ENCODE results near the gene CEP290.
"Not testable (repeated sequence)": the region's sequence is repeated elsewhere in the genome, so short reads cannot be mapped to it uniquely, and the experiment has no call there.

CEP290 gene

DNA sequence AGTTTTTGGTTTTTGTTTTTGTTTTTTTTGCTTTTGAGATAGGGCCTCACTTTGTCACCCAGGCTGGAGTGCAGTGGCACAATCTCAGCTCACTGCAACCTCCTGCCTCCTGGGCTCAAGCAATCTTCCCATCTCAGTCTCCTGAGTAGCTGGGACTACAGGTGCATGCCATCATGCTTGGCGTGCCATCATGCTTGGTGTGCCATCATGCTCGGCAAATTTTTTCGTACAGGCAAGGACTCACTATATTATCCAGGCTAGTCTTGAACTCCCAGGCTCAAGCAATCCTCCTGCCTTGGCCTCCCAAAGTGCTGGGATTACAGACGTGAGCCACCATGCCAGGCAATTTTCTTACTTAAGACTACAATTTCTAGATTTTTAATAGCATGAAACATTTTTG lies 2.2 kb downstream of the CEP290 start:
- not testable (repeated sequence) for DNase-seq

DNA sequence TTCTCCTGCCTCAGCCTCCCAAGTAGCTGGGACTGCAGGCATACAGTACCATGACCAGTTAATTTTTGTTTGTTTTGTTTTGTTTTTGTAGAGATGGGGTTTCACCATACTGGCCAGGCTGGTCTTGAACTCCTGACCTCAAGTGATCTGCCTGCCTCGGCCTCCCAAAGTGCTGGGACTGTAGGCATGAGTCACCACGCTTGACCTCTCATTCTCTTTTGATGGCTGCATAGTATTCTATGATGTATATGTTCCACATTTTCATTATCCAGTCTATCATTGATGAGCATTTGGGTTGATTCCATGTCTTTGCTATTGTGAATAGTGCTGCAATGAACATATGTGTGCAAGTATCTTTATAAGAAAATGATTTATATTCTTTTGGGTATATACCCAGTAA lies 8.7 kb downstream of the CEP290 start:
- DNase-seq = not testable (repeated sequence)

DNA sequence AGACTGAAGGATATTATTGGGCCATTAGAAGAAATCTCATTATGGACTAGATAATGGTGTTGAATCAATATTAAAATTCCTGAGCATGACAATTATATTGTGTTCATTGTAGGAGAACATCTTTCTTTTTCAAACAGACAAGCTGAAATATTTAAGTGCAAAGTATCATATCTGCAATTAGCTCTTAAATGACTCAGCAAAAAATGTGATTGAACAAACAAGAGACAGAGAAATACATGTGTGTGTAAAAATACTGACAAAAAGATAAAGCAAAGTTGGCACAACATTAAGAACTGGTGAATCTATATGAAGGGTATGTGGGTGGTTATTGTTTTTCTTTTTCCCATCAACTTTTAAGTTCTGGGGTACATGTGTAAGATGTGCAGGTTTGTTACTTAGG lies 9.5 kb downstream of the CEP290 start:
- DNase-seq = no peak

DNA sequence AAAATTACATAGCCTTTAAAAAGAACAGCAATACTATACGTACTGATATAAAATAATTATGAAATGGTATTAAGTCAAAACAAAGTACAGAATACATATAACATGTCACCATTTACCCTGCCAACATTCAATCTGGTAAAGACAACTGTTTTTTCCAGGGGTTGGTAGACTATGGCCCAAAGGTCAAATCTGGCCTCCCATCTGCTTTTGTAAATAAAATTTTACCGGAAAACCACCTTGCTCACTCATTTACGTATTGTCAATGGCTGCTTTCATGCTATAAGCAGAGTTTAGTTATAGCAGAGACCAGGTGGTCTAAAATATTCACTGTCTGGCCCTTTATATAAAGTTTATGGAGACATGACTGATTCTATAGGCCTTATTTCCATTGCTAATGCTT lies 14.0 kb downstream of the CEP290 start:
- DNase-seq = no peak

DNA sequence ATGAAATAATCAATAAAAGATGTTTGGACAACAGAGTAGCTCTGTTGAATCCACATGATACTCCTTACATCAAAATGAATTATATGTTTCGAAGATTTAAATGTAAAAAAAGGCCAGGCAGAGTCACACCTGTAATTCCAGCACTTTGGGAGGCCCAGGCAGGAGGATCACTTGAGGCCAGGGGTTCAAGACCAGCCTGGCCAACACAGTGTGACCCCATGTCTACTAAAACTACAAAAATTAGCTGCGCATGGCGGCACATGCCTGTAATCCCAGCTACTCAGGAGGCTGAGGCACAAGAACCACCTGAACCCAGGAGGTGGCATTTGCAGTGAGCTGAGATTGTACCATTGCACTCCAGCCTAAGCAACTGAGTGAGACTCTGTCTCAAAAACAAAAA lies 14.8 kb downstream of the CEP290 start:
- DNase-seq = no peak

DNA sequence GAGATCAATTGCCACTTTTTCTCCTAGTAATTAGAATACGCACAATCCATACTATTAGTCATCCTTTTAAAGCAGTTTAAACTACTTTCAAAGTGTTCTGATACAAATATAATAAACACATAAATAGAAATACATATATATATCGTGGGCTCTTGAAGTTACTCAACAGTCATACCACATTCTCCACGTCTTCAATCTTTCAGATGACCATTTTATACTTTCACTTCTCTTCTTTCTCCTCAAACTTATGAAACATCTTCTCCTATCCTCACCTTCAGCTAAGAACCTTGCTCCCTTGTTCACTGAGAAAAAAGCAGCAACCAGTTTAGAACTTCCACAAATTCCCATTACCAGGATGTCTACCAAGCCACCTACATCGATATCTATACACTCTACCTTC lies 19.2 kb downstream of the CEP290 start:
- no peak for DNase-seq

DNA sequence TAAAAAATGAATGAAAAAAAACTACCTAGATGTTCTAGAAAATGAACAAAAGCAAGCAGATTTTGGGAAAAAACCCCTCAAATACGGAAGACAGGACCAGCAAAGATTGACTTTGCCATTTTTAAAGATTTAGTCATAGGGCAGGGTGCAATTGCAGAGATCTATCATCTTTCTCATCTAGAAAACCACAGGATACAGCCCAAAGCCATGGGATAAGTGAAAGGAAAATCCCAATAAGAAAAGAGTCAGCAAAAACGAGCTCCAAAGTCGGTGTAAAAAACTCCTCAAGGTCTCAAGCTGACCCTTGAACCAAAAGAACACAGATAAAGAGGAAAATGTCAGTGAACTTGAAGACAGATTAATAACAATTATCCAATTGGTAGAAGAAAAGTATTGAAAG lies 28.0 kb downstream of the CEP290 start:
- no peak for DNase-seq

DNA sequence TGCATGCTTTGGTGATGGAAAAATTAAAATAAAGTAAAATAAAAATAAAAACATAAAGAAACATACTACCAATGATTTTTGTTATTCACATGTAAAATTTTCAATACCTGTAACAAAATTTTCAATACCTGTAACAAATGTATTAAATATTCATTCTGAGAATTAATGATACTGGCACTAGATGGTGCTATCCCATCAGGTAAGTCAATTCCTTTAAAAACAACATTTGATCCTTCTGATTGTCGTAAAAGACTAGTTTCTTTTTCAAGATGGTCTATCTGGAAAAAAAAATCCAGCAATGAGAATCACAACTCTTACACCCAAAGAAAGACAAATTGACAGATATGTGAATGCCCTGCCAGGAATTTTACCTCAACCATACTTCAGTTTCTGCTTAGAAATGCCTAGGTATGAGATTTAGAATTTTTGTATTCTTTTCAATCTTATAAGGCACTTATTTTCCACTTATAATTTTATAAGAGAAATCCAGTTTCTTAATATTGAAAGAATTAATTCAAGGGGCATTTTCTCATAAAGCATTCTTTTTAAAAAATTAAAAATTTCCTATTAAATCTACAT lies 30.7 kb downstream of the CEP290 start:
- peak in 1 of 2 experiments; percentile 5 for DNase-seq

DNA sequence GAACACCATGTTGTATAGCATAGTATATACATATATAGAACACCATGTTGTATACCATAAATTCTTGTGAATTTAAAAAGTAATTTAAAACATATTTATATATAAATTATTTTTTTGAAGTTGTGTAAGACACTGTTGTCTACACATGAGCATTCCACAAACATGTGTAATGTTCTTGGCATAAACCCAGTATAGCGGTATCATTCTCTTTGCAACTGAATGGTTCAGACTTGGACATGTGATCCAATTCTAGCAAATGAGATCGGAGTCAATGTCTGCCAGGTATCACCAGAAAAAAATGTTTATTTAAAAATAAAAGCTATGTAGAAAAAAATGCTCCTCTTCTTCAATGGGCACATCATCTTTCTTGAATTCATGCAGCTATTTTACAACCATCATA lies 33.9 kb downstream of the CEP290 start:
- DNase-seq = no peak

DNA sequence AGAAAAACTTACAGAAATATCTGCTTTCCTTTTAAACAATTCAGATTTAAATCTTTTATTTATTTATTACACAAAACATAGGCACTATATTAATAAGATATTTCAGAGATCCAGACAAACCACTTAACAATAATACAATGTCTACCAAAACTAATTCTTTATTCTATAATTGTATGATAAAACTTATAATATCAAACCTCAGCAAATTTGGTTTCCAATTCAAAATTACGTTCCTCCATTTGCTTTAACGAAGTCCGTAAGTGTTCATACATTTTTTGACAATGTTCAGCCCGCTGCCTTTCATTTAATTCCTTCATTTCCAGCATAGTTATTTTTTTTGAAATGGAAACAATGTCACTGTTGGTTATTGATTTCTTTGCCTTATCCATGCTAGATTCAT lies 48.3 kb downstream of the CEP290 start:
- no peak for DNase-seq

DNA sequence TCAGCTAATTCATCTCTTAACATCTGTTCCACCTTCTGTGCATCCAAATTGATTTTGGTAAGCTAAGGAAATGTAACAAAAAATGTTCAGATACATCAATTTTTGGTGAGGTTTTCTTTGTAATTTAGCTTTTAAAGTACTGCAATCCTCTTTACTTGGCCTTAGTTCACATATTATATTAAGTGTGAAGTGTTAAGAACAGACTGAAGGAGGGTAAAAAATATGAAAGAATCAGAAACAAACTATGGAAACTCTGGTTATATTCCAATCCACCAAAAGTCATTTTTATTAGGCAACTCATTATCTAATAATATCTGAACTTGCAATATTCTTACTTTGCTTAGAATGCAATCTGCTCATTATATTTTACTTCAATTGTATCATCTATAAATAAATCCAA lies 49.1 kb downstream of the CEP290 start:
- DNase-seq = no peak

DNA sequence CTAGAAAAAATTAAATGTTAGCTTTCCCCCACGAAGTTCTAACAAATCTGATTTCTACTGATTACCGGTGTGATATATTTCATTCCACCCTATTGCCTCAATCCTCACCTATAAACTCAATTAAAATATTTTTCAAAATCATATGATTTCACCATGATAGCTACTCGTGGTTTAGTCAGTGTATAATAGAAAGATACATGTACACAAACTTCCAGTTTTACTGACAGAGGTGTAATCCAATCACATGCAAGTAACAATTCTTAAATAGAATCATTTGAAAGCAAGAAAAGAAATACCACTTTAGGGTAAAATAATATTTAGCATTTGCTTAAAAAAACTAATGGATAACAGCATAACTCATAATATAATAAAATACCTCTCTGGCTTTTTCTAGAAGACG lies 57.7 kb downstream of the CEP290 start:
- no peak for DNase-seq

DNA sequence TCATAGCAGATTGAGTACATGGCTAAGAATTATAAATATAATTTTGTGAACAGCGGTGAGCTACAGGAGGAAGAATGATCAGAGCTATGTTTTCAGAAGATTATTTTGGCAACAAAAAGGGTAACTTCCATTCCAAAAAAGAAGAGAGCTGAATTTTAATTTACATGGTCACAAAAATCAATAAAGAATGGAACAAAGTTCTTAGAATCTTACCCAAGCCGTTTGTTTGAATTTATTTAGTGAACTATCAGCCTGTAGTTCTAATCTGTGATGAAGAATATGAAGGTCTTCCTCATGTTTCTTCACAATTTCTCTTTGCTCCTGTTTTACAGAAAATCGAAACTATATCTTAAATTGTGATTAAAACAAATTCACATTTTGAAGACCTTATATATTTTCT lies 58.3 kb downstream of the CEP290 start:
- DNase-seq = no peak

DNA sequence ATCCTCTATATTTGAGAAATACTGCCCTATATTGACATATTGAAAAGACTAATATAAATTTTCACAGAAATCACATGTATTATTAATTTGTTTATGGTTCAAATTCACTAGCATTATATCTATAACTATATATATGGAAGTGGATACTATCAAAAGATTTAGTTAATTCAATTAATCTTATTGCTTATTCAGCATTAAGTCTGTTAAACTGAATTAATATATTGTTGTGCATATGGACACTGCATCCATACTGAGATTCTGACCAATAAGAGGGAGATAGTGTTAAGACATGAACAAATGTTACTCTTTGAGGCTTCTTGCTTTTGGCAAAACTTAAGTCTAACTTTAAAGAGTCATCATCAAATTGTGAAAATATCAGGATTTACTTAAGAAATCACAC lies 60.6 kb downstream of the CEP290 start:
- DNase-seq = no peak

DNA sequence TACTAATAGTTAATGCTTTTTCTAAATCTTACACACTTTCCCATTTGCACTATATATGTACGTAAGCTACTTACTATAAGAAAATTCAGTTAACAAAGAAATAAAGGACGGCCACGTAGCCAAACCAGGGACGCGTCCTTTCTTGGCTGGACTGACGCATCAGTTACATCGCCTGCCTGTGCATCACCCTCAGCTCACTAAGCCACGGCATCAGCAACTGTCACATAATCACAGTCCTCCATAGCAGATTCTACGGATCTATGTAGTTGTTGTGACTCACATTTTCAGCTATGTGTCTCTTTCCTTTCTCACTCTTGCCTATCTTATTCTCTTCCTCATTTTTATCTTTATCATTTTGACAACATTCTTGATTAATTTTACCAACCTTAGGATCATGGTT lies 74.6 kb downstream of the CEP290 start:
- no peak for DNase-seq

DNA sequence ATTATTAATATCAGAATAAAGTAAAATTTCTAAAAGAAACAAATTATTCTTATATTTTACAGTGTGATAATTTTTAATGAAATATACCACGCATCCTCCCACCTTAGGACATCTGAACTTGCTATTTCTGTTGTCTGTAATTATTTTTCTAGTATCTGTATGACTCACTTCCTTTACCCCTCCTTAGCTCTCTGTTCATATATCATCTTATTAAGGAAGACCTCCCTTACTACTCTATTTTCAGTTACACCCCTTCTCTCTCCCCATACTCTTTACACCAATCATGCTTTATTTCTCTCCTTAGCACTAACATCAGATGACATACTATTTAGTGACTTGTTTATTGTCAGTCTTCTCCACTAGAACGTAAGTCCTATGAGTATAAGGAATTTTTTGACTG lies 78.5 kb downstream of the CEP290 start:
- no peak for DNase-seq

DNA sequence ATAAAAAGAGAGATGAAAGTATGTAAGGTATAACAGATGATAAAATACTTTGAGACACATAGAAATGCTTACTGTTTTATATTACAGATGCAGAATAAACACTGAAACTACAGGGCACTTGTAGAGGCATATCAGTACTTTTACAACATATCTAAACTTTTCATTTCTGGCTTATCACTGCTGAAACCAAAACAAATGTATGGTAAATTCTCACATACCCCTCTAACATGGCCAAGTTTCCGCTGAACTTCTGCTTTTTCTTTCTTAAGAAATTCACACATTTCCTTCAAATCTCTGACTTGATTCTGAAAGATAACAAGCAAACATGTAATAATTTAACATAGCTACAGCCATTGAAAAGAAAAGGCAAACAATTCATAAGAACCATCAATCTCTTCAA lies 79.4 kb downstream of the CEP290 start:
- DNase-seq = no peak

DNA sequence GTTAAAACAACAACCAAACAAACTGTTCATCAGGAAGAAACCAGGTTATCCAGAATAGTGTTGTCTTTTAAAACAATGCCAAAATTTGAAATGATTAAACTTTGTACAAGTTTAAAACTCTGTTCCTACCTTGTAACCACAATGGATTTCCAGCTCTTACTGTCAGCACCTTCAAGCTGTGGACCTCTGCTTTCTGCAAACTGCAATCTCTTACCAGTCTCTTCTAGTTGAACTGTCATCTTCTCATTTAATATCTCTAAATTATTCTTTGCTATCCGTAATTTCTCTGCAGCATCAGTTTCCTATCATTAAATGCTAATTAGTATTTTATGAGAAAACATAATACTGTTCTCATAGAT lies 83.2 kb downstream of the CEP290 start:
- no peak for DNase-seq

DNA sequence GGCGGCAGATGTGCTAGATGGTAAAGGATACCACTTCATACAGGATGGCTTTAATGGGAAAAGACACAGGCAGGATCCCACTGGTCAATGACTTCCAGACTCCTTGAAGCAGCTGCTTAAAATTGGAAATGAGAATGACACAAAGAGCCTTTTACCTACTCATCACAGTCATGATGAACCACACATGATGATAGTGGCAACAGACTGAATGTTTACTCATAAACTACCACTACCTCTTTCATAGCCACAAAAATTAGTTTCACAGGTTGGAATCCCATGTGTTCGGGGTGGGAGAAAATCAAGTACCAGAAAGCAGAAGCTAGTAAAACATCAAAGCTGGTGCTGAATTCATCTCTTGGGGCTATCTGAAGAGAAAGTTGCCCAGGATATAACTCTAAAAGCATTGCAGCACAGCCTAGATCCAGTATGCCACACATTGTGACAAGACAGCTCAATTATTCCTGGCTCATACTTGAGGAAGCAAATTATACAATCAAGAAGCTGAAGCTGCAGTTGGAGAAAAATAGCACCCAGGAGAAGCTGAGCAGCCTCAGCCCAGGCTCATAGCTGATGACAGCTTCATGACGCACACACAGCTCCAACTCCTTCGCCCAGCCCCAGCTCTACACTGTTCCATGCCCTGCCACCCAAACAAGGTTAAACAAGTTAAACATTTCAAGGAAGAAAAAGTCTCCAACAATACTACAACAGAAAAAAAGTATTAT lies 83.7 kb downstream of the CEP290 start:
- DNase-seq = no peak

DNA sequence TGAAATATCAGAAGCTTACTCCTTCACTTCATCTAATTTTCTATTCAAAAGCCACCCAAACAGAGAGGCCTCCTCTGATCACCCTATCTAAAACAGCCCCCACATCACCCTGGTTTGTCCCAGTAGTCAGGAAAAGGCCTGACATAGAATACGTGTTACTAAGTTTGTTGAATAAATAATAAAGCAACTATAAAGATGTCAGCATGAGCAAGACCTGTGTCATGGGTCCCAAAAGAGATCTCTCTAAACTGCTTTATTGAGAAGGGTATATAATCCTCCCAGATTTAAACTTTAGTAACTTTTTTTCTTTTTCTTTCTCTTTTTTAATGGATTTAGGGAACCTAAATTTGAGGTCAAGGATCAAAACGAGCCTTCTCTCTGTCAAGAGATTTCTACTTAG lies 85.3 kb downstream of the CEP290 start:
- DNase-seq = no peak

DNA sequence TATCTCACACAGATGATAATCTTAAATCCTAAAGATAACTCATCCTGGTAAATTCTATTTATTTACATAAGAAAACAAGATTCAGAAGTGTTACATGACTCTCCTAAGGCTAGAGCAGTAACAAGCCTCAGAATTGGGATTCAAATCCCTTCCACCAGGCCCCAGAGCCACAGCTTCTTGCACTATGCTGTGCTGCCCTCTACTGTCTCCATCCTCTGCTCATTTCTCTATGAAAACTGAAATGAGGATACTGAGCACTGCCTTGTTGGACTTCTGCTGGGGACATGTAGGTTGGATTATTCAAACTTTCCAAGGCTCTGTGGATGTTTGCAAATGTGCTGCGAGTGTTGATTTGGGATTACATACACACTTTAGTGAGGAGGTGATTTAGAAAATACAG lies 89.2 kb downstream of the CEP290 start:
- peak in 1 of 2 experiments; percentile 26 for DNase-seq

DNA sequence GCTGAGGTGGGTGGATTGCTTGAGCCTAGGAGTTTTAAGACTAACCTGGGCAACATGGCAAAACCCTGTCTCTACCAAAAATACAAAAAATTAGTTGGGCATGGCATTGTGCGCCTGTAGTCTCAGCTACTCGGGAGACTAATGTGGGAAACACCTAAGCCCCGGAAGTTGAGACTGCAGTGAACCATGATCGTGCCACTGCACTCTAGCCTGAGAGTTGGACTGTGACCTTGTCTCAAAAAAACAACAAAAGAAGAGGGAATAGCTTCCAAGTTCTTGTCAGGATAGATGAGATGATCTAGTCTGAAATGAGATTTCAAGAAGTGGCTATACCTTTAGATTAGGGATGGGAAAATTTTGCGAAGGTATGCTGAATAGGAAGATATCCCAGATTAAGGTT lies 97.9 kb downstream of the CEP290 start:
- DNase-seq = no peak

DNA sequence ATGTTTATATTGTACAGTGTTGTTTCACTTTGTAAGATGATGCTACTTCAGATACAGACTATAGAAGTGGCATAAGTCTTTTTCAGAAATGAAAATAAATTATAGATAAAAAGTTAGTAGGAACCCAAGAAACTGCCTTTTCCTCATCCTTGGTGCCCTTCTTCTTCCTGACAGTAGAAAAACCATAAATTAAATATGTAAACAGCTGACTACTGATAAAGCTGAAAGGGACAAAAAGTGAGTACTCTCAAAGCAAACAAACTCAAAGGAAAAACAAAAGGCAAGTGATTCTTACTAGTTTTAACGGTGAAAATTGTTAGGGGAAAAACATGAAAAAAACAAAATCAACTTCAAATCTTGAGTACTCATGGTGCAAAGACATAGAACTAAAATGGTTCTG lies 104.1 kb downstream of the CEP290 start:
- DNase-seq = no peak

DNA sequence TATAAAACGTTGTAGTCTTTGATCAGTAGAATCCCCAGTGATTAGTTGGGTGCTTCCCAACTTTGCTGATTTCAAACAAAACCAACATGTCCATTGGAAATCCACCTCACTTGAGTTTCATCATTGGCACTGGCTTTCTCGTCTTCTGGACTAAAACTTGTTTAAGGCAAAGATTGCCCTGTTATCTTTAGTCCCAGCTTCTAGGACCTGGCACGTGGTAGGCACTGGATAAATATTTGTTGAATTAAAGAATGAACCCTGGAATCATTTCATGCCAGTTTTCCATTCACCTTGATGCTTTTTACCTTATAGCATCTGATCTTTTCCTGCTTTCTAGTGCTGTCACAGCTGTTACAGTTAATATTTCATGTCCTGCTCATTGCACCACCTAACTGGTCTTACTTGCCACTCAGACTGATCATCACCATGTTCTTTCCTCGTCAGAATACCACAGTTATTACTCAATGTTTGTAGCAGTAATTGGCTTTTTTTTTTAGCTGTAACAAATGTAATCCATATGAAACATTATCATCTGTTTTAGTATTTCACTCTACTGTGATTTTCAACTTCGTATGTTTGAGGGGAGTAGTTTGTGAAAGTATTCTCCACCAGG lies 105.4 kb downstream of the CEP290 start:
- no peak for DNase-seq

DNA sequence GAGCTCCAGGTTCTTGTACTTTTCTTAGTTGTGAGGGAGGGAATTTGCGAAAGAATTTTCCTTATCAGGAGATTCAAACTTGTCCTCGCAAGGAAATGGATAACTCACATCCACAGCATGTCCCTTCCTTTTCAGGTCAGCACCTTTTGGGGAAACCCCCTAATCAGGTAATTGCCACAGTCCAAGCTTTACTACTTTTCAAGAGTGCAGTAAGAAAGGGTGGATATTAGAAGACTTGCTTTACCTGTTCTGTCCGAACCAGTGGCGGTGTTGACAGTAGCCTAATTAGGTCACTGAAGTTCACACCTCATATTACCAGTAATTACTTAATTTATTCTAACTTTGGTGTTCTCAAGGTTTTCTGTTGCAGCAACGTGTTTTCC lies 106.0 kb downstream of the CEP290 start:
- DNase-seq = no peak

Data from NCI-H1930 (cell line).